K562 (cell line): ENCODE measurements around the gene MIEF1. TPM values are rescaled to one million over a fixed set of nuclear protein-coding genes. Genes with fewer than 3 reads are reported as not detected.

ENCODE experiments used
- ATAC-seq: fragments of 200-7000 bp; cut with Tn5 transposase; 3 replicates; pipeline ENCODE4 v1.9.1; 2020; ENCODE audit warnings: moderate library complexity
- BruUV-seq: library from RNA; stranded (reverse); fragments of 400-500 nt; replicated peaks from 2 replicates; lab custom pipeline; 2021; lab: Mats Ljungman, UMichigan
- CTCF ChIA-PET: fragments of 300-600 bp; formaldehyde crosslinking; extraction: SDS; loops from one replicate; lab custom pipeline; 2021; ENCODE audit warnings: low intra/inter-chr PET ratio; lab: Yijun Ruan, JAX
- POLR2A ChIA-PET: fragments of 300-600, 350-650 bp; sonication (Branson Sonifier 250); formaldehyde crosslinking; extraction: SDS; loops from one replicate; lab custom pipeline; 2021; ENCODE audit warnings: antibody characterized with exemption, inconsistent platforms; lab: Yijun Ruan, JAX
- DNase-seq, 4 experiments: peaks; one replicate each; pipeline versions ENCODE4 v3.0.0 to v3.0.0-alpha.2; 2011 to 2018; ENCODE audit warnings: low spot score in 3 of 4, mixed read lengths in 3 of 4; ENCODE audit errors: extremely low read depth in 1 of 4
- FAIRE-seq: peaks from 2 replicates; lab custom pipeline; 2011; peaks lifted over from hg19 to GRCh38; lab: Jason Lieb, UNC
- H2AFZ ChIP-seq: 2 replicates; pipeline ENCODE4 v1.6.0; 2011; ENCODE audit warnings: low read depth, low read length, control low read depth, inconsistent platforms
- H3K27ac ChIP-seq: fragments of 200-600 bp; 3 replicates; pipeline ENCODE4 v1.8.0; 2011; ENCODE audit warnings: low read depth, mild to moderate bottlenecking, control low read depth, inconsistent platforms, low read length, moderate library complexity, mixed read lengths; ENCODE audit errors: extremely low read depth
- H3K27me3 ChIP-seq, 2 experiments: fragments of 300-600 bp in 1 of 2; 2 replicates in 1 of 2; 3 replicates in 1 of 2; pipeline versions ENCODE4 v1.6.0 to v1.8.0; 2011; ENCODE audit warnings: inconsistent platforms in 2 of 2, low read length in 2 of 2, mild to moderate bottlenecking in 1 of 2, mixed read lengths in 1 of 2, moderate library complexity in 1 of 2; ENCODE audit not compliant: control insufficient read depth in 2 of 2, insufficient read depth in 2 of 2
- H3K36me3 ChIP-seq: fragments of 300-600 bp; 3 replicates; pipeline ENCODE4 v1.8.0; 2011; ENCODE audit warnings: mild to moderate bottlenecking, low read length, inconsistent platforms; ENCODE audit not compliant: control insufficient read depth, insufficient read depth
- H3K4me1 ChIP-seq, 2 experiments: fragments of 200-600 bp in 1 of 2; replicated peaks in 1 of 2; 2 replicates in 1 of 2; 3 replicates in 1 of 2; pipeline versions ENCODE4 v1.5.1 to v1.8.0; 2011; ENCODE audit warnings: inconsistent platforms in 2 of 2, low read length in 2 of 2, mild to moderate bottlenecking in 1 of 2, mixed read lengths in 1 of 2, moderate library complexity in 1 of 2; ENCODE audit not compliant: control insufficient read depth in 2 of 2, insufficient read depth in 2 of 2
- H3K4me2 ChIP-seq: 2 replicates; pipeline ENCODE4 v1.6.1; 2011; ENCODE audit warnings: low read length, control low read depth, inconsistent platforms, mixed read lengths; ENCODE audit not compliant: insufficient read depth
- H3K4me3 ChIP-seq: fragments of 200-600 bp; sonication (generic), shearing (Covaris generic); 2 replicates; pipeline ENCODE4 v1.5.1; 2016; ENCODE audit warnings: control low read depth, inconsistent platforms
- H3K79me2 ChIP-seq: fragments of 200-600 bp; 3 replicates; pipeline ENCODE4 v1.8.0; 2011; ENCODE audit warnings: low read length, inconsistent platforms; ENCODE audit not compliant: control insufficient read depth, insufficient read depth
- H3K9ac ChIP-seq, 2 experiments: 2 replicates each; pipeline versions ENCODE4 v1.6.0 to v1.6.1; 2011; ENCODE audit warnings: low read depth in 2 of 2, low read length in 2 of 2, control low read depth in 1 of 2, inconsistent platforms in 1 of 2, mild to moderate bottlenecking in 1 of 2, mixed read lengths in 1 of 2; ENCODE audit not compliant: insufficient read depth in 1 of 2
- H3K9me1 ChIP-seq: one replicate; pipeline ENCODE4 v1.6.0; 2011; ENCODE audit warnings: inconsistent platforms, mild to moderate bottlenecking, low read length, moderate library complexity; ENCODE audit not compliant: control insufficient read depth, insufficient read depth
- H3K9me3 ChIP-seq: replicated peaks from 2 replicates; pipeline ENCODE4 v1.5.1; 2011; ENCODE audit warnings: low read depth, low read length, inconsistent platforms; ENCODE audit not compliant: control insufficient read depth, insufficient read depth
- H4K20me1 ChIP-seq: replicated peaks from 2 replicates; pipeline ENCODE4 v1.6.1; 2011; ENCODE audit warnings: low read length, inconsistent platforms, mixed read lengths; ENCODE audit not compliant: control insufficient read depth, insufficient read depth
- EGR1 ChIP-seq: fragments of 450-650 bp; conservative IDR thresholded peaks from 2 replicates; pipeline ENCODE4 v1.6.1; 2017; ENCODE audit warnings: mild to moderate bottlenecking
- GATAD2B ChIP-seq: fragments of 450-650 bp; IDR thresholded peaks from 2 replicates; pipeline ENCODE4 v1.6.1; 2017; ENCODE audit warnings: mild to moderate bottlenecking, borderline replicate concordance
- HDAC1 ChIP-seq, 2 experiments: fragments of 450-650 bp; IDR thresholded peaks; 2 replicates each; pipeline ENCODE4 v1.6.1; 2016 to 2017; ENCODE audit warnings: inconsistent platforms in 1 of 2, mild to moderate bottlenecking in 1 of 2, moderate library complexity in 1 of 2
- PHF8 ChIP-seq: fragments of 200-600 bp; sonication (generic); IDR thresholded peaks from 2 replicates; pipeline ENCODE4 v1.6.1; 2012; ENCODE audit warnings: mixed run types, mild to moderate bottlenecking, inconsistent platforms, low read length, moderate library complexity, borderline replicate concordance
- POLR2G ChIP-seq: fragments of 200-400 bp; formaldehyde crosslinking; IDR thresholded peaks from 2 replicates; pipeline ENCODE4 v1.6.1; 2017; ENCODE audit warnings: low read depth, mild to moderate bottlenecking, antibody characterized with exemption, low read length, moderate library complexity
- RBFOX2 ChIP-seq: fragments of 200-400 bp; formaldehyde crosslinking; IDR thresholded peaks from 2 replicates; pipeline ENCODE4 v1.6.1; 2017; ENCODE audit warnings: low read depth, mild to moderate bottlenecking, low read length, moderate library complexity
- U2AF1 ChIP-seq: fragments of 200-400 bp; formaldehyde crosslinking; optimal IDR thresholded peaks from 2 replicates; pipeline ENCODE3; 2017; ENCODE audit warnings: mild to moderate bottlenecking, low read depth, low read length, moderate library complexity
- ZBTB7A ChIP-seq: IDR thresholded peaks from 2 replicates; pipeline ENCODE4 v1.6.1; 2011; ENCODE audit warnings: low read depth, mild to moderate bottlenecking, low read length, moderate library complexity, borderline replicate concordance; ENCODE audit not compliant: control insufficient read depth
- ZFX ChIP-seq: sonication (generic); formaldehyde crosslinking; IDR thresholded peaks from 2 replicates; pipeline ENCODE4 v1.8.0; 2022; ENCODE audit warnings: mild to moderate bottlenecking, missing genetic modification reagents, moderate library complexity
- whole genome bisulfite sequencing: fragments of 100-300 bp; shearing (Covaris generic); methylation state at CpG from one replicate; pipeline ENCODE4 v1.1.6; 2016; ENCODE audit warnings: low coverage, mixed read lengths; ENCODE audit not compliant: insufficient coverage; ENCODE audit errors: missing lambda C conversion rate; 5-methylcytosine and 5-hydroxymethylcytosine counted together
- in situ Hi-C: fragments of 300-500 bp; cut with MboI; formaldehyde crosslinking; loops from 4 replicates; pipeline ENCODE4 v1.15.0; 2018; ENCODE audit warnings: inconsistent platforms, mixed read lengths
- intact Hi-C: fragments of 100-400 bp; cut with micrococcal nuclease; formaldehyde crosslinking; loops from 2 replicates; pipeline ENCODE4 v1.14.2; 2022
- polyA plus RNA-seq, 8 experiments: library from polyadenylated mRNA; depleted of rRNA in 4 of 8; stranded (reverse) in 5 of 8; unstranded in 3 of 8; fragments of >200 nt; fragmentation: Nextera tagmentation in 2 of 8; fragmentation: Illumina TruSeq in 1 of 8; extraction: Ambion mirVana in 2 of 8; extraction: Trizol in 1 of 8; gene quantifications; 2 replicates each; pipeline versions ENCODE4 v1.2.1 to v1.2.3, GENCODE V29; 2011 to 2014; ENCODE audit warnings: inconsistent platforms in 1 of 8, missing spikeins in 1 of 8
- total RNA-seq, 7 experiments: library from RNA; depleted of rRNA in 6 of 7; stranded (reverse); fragments of >200 nt in 6 of 7; fragmentation: Illumina TruSeq in 2 of 7; extraction: Trizol in 2 of 7; gene quantifications; 2 replicates each; pipeline versions ENCODE4 v1.2.1 to v1.2.3, GENCODE V29; 2011 to 2021; ENCODE audit warnings: low replicate concordance in 1 of 7
- TF ChIP-seq, protein P1 (sequence below), 3 experiments: fragments of 200-800 bp in 1 of 3; sonication (Bioruptor generic) in 1 of 3; sonication (generic) in 1 of 3; formaldehyde crosslinking in 1 of 3; IDR thresholded peaks; 2 replicates each; pipeline versions ENCODE4 v1.6.1 to v1.8.0; 2016 to 2022; ENCODE audit warnings: mild to moderate bottlenecking in 2 of 3, missing compliant biosample characterization in 2 of 3, missing genetic modification characterization in 2 of 3, missing genetic modification reagents in 1 of 3
- TF ChIP-seq, protein P2 (sequence below): sonication (generic); formaldehyde crosslinking; IDR thresholded peaks from 2 replicates; pipeline ENCODE4 v1.8.1; 2023; ENCODE audit warnings: mild to moderate bottlenecking, missing genetic modification reagents
- TF ChIP-seq, protein P3 (sequence below): fragments of 250-450 bp; sonication (Bioruptor Pico); IDR thresholded peaks from 2 replicates; pipeline ENCODE4 v1.5.0; 2021; ENCODE audit warnings: mild to moderate bottlenecking, borderline replicate concordance

MIEF1 gene
- total and polyA plus RNA-seq, 9 of the 15 experiments (the other 6 are each of a cell fraction or from before 2014, with no cell fraction given): 10.9 to 51.8 (median 25.5) TPM

DNA sequence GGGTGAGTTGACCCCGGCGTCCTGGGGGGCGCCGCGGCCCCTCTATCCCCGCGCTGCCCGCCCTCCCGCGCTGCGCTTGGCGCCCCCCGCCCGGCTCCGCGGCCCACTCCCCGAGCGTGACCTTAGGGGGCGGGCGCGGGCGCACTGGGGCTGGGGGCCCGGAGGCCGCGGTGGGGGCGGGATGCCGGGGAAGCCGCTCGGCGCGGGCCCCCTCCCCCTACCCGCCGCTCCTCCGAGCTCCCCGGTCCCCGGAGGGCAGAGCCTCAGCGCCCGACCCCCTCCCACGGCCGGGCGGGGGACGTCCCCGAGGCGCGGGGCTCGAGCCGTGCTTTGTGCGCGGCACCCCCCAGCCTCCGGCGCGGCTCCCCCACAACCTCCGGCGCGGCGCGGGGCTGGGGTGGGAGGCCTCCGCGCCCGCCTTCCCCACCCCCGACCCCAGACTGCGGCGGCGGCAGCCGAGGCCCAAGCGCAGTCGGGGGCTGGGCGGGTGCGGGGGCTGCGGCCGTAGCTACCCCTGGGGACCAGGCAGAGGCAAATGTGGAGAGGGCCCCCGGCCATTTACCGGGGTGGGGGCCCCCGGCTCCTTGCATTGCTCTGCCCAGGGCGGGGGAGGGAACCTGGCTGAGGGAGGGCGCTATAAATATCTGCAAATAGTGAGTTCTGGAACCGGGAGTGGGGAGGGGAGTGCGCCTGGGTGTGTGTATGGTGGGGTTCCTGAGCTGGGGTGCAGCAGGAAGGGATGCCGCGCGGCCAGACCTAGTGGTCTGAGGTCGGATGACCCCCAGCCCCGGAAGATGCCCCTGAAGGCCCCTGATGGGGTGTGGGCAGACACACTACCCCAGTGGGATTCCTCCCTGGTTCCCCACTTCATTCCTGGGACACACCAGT, 44.3 kb upstream of the MIEF1 start:
- intact Hi-C loops (no loop called here), in situ Hi-C loops (no loop called here)
- CTCF ChIA-PET: no interaction called here
- H3K4me3 ChIP-seq: peak overlapping the region; percentile 59
- peak overlapping the region; percentile 76 for H3K4me2 ChIP-seq
- no peaks in the 10 kb centered on the region for H3K9me3 ChIP-seq
- no peaks in the 10 kb centered on the region for H3K27me3 ChIP-seq
- POLR2A ChIA-PET: interaction anchor here (1.1 kb wide), 1 partner anchor 67 kb away, joined by 4 read pairs; no protein-coding TSS in a partner anchor
- FAIRE-seq (no peak), ATAC-seq (peak; percentile 53), DNase-seq (peak; percentile 49 to 73 (median 60))
- H3K79me2 ChIP-seq: peaks cover 41% of the 10 kb centered on the region
- H2AFZ ChIP-seq: 0 out of 2 replicates have a peak overlapping the region, but pooled peaks have one; percentile 24
- H3K27ac ChIP-seq: peak overlapping the region; percentile 67
- H4K20me1 ChIP-seq: no peaks in the 10 kb centered on the region
- BruUV-seq: no TSS peak
- H3K9ac ChIP-seq: peak overlapping the region; percentile 68 to 93
- no peaks in the 10 kb centered on the region for H3K9me1 ChIP-seq
- peaks cover 35 to 69% of the 10 kb centered on the region in 2 experiments for H3K4me1 ChIP-seq
- WGBS: 0% methylated on average over 1 of the region's 83 CpGs
- H3K36me3 ChIP-seq: no peaks in the 10 kb centered on the region
- TF ChIP-seq, protein P1, sequence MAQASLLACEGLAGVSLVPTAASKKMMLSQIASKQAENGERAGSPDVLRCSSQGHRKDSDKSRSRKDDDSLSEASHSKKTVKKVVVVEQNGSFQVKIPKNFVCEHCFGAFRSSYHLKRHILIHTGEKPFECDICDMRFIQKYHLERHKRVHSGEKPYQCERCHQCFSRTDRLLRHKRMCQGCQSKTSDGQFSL (CRISPR knock-in tag; IDR thresholded peaks at IDR 0.05): peak; percentile 61
- TF ChIP-seq, protein P1 (tag; IDR thresholded peaks at IDR 0.05): no peak
- TF ChIP-seq, protein P2, sequence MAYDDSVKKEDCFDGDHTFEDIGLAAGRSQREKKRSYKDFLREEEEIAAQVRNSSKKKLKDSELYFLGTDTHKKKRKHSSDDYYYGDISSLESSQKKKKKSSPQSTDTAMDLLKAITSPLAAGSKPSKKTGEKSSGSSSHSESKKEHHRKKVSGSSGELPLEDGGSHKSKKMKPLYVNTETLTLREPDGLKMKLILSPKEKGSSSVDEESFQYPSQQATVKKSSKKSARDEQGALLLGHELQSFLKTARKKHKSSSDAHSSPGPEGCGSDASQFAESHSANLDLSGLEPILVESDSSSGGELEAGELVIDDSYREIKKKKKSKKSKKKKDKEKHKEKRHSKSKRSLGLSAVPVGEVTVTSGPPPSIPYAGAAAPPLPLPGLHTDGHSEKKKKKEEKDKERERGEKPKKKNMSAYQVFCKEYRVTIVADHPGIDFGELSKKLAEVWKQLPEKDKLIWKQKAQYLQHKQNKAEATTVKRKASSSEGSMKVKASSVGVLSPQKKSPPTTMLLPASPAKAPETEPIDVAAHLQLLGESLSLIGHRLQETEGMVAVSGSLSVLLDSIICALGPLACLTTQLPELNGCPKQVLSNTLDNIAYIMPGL (CRISPR knock-in tag): no peak
- TF ChIP-seq U2AF1: no peak
- peak; percentile 30; the same call in 1 of the 2 replicates for TF ChIP-seq GATAD2B
- TF ChIP-seq HDAC1 (IDR thresholded peaks at IDR 0.05): no peak
- peak; percentile 55 for TF ChIP-seq POLR2G
- peak; percentile 21; the same call in 1 of the 2 replicates for TF ChIP-seq EGR1
- peak; percentile 24; the same call in 1 of the 2 replicates for TF ChIP-seq PHF8
- TF ChIP-seq ZBTB7A: peak; percentile 22; the same call in 1 of the 2 replicates
- TF ChIP-seq, protein P3, sequence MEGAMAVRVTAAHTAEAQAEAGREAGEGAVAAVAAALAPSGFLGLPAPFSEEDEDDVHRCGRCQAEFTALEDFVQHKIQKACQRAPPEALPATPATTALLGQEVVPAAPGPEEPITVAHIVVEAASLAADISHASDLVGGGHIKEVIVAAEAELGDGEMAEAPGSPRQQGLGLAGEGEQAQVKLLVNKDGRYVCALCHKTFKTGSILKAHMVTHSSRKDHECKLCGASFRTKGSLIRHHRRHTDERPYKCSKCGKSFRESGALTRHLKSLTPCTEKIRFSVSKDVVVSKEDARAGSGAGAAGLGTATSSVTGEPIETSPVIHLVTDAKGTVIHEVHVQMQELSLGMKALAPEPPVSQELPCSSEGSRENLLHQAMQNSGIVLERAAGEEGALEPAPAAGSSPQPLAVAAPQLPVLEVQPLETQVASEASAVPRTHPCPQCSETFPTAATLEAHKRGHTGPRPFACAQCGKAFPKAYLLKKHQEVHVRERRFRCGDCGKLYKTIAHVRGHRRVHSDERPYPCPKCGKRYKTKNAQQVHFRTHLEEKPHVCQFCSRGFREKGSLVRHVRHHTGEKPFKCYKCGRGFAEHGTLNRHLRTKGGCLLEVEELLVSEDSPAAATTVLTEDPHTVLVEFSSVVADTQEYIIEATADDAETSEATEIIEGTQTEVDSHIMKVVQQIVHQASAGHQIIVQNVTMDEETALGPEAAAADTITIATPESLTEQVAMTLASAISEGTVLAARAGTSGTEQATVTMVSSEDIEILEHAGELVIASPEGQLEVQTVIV (CRISPR knock-in tag): no peak
- peak; percentile 37; the same call in 1 of the 2 replicates for TF ChIP-seq RBFOX2
- peak; percentile 31 for TF ChIP-seq ZFX (CRISPR knock-in tag)
